Measurements from ENCODE around the gene MRPS6.

Gene MRPS6

GRCh38 chr21:34072145-34073031, 990 bp upstream of the MRPS6 start:
- no peak for DNase-seq

DNA sequence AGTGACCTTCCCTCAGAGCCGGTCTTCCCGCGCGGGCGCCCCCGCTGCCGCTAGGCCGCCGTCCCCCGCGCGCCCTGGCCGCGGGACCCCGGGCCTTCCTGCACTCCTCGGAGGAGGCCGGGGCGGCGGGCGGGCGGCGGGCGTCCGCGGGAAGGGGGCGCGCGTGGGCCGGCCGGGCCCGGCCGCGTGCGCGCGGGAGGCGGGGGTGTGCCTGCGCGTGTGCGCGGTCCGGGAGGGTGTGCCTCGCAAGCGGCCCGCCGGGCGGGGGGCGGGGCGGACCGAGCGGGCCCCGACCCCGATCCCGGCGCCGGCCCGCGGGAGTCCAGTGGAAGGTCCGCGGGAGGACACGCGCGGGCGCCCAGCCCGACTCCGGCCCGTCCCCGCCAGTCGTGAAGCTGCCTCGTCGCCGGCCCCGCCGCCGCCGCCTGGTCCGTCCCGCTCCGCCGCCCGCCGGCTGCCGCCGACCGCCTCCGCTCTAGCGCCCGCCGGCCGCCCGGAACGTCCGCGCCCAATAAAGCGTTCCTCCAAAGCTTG, 438 bp downstream of the MRPS6 start:
- DNase-seq: no peak

GRCh38 chr21:34074283-34075090, 1.1 kb downstream of the MRPS6 start:
- no peak for DNase-seq

DNA sequence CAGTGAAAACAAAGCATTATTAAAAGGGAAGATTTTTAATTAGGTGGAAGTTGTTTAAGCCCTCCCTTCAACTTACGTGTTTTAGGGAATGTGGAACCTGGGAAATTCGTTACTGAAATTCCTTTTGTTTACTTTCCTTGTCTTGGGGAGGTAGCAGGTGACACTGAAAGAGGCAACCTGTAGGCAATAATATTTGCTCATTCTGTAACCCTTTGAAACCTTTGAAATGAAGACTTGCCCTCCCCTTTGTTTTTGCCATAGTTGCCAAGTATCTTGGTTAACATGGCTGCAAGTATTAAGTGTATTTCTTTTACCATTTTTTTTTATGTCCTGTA, 1.7 kb downstream of the MRPS6 start:
- no peak for DNase-seq

DNA sequence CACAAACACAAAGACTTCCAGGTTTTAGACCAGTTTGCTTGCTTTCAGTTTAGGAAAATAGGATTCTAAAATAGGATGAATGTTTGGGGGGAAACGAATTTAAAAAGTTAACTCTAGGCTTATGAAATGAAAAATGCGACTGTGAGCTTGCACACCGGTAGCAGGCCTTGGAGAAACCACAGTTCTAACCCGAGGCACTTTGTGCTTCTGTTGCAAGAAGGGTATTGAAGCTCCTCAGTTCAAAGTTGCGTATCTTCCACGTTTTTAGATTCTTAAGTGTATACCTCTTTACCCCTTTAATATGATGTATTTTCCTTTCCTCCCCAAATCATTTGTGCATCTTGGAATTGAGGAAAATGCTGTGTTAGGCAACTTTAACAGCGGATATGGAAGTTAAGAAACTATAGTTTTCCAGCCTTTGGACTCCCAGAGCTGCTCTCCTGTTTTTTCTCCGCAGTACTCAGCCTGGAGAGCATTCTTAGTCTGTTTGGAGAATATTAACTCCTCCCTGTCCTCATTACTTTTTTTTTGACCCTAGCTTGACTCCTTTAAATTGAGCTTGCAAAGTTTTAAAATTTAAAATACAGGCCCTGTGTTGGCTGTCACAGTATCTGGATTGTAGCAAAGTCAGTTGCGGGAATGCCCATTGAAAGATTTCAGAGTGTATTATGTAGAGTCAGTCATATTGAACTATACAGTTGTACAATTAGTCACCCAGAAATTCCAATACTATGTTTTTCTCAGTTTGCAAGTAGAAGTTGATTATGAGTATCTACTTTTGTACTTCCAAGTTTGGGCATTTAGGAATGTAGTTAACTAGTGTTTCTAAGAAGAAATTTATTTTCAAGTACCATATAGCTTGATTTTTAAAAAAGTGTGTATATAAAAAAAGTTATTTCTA, 2.6 kb downstream of the MRPS6 start:
- no peak for DNase-seq

- no peak for DNase-seq
Measured at GRCh38 chr21:34076835-34077234, 3.5 kb downstream of the MRPS6 start.

- DNase-seq: no peak
Measured at GRCh38 chr21:34077888-34078287, 4.5 kb downstream of the MRPS6 start.

DNA sequence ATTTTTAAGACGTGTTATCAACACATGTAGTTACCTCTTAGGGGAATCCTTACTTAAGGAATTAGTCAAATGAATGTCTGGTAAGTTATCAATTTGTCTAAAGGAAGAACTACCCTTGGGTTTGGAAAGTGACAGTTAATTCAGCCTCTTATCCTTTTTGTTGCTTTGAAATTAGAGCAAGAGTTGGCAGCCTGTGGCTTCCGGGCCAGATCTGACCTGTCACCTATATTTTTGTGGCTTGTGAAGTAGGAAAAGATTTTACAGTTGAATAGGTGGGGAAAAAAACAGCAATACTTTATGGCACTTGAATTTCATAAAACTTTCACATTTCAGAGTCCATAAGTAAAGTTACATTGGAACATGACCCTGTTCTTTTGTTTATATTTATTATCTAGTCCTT, 5.5 kb downstream of the MRPS6 start:
- no peak for DNase-seq

GRCh38 chr21:34080710-34081109, 7.3 kb downstream of the MRPS6 start:
- no peak for DNase-seq

DNA sequence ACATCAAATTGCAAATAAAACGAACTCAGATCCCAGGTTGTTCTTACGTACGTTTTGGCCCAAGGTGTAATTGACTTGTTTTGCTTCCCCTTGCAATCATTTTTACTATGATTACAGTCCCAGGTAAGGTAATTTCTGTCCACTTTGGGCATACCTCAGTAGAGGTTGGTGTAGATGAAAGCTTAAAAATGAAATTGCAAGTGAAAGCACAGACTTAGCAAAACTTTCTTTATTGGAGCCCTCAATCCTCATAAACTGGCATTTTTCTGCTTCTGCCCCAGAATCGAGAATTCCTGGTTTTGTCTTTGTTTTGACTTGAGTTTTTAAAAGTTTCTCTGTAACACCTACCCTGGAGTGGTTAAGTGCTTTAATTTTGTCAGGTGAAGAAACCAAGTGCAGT, 9.4 kb downstream of the MRPS6 start:
- DNase-seq: no peak

GRCh38 chr21:34083357-34083756, 10.0 kb downstream of the MRPS6 start:
- no peak for DNase-seq

GRCh38 chr21:34085129-34085528, 11.8 kb downstream of the MRPS6 start:
- DNase-seq: no peak

DNA sequence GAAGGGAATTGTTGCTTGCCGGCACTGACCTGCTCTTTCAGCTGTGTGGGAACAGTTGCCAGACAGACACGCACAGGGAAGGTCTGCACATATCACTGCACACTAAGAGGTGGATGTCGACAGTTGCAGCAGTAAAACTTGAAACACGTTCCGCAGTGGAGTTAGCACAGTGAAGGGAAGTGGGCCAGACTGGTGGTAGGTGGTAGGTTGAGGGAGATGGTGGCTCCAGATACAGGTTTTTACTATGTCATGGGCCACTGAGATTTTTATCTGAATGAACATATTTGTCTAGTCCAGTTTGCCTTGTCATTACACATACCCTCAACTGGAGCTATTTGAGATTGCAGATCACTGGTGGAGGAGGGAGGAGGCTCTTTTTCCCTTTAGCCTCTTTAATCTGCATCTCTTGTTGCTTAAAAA, 13.5 kb downstream of the MRPS6 start:
- DNase-seq: no peak

GRCh38 chr21:34088752-34089151, 15.4 kb downstream of the MRPS6 start:
- DNase-seq: no peak

GRCh38 chr21:34091032-34091431, 17.7 kb downstream of the MRPS6 start:
- no peak for DNase-seq

DNA sequence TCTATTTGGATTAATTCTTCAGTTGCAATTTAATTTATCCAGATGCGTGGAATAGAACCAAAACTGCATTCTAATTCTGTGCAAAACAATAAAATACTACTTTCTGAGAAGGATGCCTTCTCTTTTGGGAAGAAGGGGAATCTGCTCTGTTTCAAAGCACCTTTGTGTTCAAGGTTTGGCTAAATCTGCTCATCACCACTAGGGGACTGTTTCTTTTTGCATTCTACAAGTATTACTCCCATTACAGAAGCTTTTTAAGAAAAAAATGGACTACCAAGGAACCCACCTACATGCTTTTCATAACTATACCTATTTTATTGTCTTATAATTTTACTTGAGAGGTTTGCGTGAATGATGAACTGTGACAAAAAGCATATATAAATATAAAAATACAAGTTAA, 18.2 kb downstream of the MRPS6 start:
- no peak for DNase-seq

DNA sequence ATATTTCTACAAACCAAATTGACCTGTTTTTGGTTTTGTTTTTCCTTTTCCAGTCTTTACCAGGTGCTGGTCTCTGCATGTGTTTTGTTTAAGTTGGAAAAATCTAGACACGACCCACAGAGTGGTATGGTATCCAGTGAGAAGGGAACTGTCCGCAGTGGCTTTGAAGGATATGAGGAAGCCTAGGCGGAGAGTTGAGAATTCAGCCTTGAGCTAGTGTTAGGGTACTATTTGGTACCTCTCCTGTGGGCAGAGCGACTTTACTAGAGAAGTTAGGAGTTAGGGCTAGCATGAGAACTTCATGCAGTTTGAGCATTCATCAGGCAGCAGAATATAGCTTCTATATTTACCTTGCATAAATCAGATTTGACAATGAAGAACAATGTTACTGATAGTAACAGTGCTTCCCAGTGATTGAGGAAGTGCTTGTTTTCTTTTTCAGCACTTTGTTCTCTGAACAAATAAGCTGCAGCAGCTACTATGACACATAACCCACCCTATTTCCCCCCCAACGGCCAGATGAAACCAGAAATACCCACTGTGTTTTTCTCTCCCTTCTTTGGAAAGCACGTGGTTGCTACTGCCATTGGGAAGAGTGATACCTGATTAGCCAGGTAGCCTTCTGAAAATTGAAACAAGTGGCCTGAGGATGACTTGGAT, 19.0 kb downstream of the MRPS6 start:
- no peak for DNase-seq

GRCh38 chr21:34093083-34093482, 19.7 kb downstream of the MRPS6 start:
- DNase-seq: no peak

DNA sequence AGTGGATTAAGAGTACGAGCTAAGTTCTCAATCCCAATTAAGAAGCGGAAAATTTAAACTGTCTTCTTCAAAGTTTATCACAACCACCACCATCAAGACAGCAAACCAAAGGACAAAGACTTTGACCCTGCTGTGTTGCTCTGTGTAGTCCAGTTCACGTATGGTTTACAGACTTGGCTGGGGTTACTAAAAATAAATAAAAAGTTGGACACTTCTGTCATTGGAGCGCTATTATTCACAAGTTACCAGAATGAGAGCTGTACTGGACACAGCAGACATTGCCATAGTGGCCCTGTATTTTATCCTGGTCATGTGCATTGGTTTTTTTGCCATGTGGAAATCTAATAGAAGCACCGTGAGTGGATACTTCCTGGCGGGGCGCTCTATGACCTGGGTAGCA, 21.6 kb downstream of the MRPS6 start:
- DNase-seq: no peak

- no peak for DNase-seq
Measured at GRCh38 chr21:34097442-34097841, 24.1 kb downstream of the MRPS6 start.

- no peak for DNase-seq
Measured at GRCh38 chr21:34100337-34100736, 27.0 kb downstream of the MRPS6 start.

DNA sequence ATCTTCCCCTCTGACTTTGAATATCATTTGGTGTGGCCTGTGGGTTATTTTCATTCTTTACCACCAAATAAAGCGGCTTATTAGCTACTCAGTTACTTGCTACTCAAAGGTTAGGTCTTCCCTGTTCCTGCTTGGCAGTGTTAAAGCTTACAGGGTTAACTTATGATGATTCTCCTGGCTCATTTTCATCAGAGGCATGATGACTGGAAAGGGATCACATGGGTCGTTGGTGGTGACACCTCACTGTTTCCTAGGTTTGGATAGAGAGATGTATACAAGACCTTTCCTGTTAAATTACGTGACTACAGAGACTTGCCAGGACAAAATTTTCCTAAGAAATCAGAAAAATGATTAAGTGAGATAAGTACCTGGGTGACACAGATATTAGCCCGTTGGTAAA, 27.4 kb downstream of the MRPS6 start:
- DNase-seq: no peak
